Neural crest cell (in vitro differentiated cells): Measurements from ENCODE around the gene C1orf105. TPM values are rescaled to one million over a fixed set of nuclear protein-coding genes. Genes with fewer than 3 reads are reported as not detected.

Source experiments
- DNase-seq: peaks from one replicate; pipeline ENCODE4 v3.0.0; 2021; ENCODE audit warnings: low read depth, mixed read lengths, low spot score
- H3K27ac Mint-ChIP-seq: one replicate; pipeline ENCODE4 v1.8.0; 2021; ENCODE audit warnings: mild to moderate bottlenecking, mixed read lengths; ENCODE audit not compliant: unreplicated experiment
- H3K27me3 Mint-ChIP-seq: 2 replicates; pipeline ENCODE4 v1.8.0; 2021; ENCODE audit warnings: low read depth, mild to moderate bottlenecking, mixed read lengths
- H3K36me3 Mint-ChIP-seq: 2 replicates; pipeline ENCODE4 v1.8.0; 2021; ENCODE audit warnings: low read depth, mild to moderate bottlenecking, mixed read lengths
- H3K4me1 Mint-ChIP-seq: 2 replicates; pipeline ENCODE4 v1.8.0; 2021; ENCODE audit warnings: mixed read lengths
- H3K4me3 Mint-ChIP-seq: one replicate; pipeline ENCODE4 v1.8.0; 2021; ENCODE audit warnings: mild to moderate bottlenecking, mixed read lengths
- H3K9me3 Mint-ChIP-seq: 2 replicates; pipeline ENCODE4 v1.8.0; 2021; ENCODE audit warnings: mixed read lengths
- total RNA-seq: library from RNA; stranded (reverse); gene quantifications from 2 replicates; pipeline ENCODE4 v1.2.1, GENCODE V29; 2021
- TF ChIP-seq, protein P1 (sequence below): fragments of 200-600 bp; sonication (generic); conservative IDR thresholded peaks from 2 replicates; pipeline ENCODE4 v1.5.0; 2021; ENCODE audit warnings: antibody characterized with exemption, mild to moderate bottlenecking

Gene C1orf105
- total RNA-seq, 1 donor from 2014 or later, result not detected

DNA sequence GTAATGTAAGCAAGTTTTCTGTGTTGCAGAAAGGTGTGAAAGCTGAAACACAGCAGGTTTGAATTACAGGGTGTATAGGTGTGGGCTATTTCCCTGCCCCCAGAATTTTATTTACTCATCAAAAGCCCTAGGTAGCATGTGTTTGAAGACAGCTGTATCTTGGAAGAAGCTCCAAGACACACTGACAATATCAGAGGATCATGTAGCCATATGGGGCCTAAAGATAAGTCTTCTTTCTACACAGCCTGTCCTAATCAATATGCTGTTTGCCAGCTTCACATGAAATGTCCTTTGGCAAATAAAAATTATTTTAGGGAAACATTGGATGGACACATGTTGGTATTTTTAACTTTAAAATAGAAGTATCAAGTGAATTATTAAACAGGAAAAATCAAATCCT lies 95.0 kb downstream of the C1orf105 start:
- no peak overlapping the region for H3K4me3 Mint-ChIP-seq
- no peaks in the 10 kb centered on the region for H3K36me3 Mint-ChIP-seq
- no peak for DNase-seq
- no peaks in the 10 kb centered on the region for H3K27me3 Mint-ChIP-seq
- TF ChIP-seq, protein P1, sequence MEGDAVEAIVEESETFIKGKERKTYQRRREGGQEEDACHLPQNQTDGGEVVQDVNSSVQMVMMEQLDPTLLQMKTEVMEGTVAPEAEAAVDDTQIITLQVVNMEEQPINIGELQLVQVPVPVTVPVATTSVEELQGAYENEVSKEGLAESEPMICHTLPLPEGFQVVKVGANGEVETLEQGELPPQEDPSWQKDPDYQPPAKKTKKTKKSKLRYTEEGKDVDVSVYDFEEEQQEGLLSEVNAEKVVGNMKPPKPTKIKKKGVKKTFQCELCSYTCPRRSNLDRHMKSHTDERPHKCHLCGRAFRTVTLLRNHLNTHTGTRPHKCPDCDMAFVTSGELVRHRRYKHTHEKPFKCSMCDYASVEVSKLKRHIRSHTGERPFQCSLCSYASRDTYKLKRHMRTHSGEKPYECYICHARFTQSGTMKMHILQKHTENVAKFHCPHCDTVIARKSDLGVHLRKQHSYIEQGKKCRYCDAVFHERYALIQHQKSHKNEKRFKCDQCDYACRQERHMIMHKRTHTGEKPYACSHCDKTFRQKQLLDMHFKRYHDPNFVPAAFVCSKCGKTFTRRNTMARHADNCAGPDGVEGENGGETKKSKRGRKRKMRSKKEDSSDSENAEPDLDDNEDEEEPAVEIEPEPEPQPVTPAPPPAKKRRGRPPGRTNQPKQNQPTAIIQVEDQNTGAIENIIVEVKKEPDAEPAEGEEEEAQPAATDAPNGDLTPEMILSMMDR, result no peak
- no peak overlapping the region for H3K27ac Mint-ChIP-seq
- H3K4me1 Mint-ChIP-seq, result no peaks in the 10 kb centered on the region
- H3K9me3 Mint-ChIP-seq, result no peaks in the 10 kb centered on the region

DNA sequence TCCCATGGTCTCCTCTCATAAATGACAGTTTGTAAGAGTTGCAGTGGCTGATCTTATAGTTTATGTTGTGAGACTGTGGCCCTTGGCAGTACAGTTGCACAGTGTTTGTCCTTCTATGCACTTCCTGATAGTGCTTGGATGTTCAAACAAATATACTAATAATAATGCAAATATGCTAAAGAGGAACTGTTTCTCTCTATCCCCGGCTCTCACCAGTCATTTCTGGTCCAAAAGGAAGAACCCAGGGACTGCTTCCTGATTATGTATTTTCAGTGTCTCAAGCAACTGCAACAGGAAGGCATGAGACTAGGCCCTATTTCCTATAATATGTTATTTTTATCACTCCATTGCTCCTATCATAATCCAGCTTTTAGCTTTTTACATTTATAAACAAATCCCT lies 95.4 kb downstream of the C1orf105 start:
- TF ChIP-seq, protein P1, result no peak
- Mint-ChIP-seq H3K4me1 (no peaks in the 10 kb centered on the region), H3K36me3 (no peaks in the 10 kb centered on the region), H3K4me3 (no peak overlapping the region), H3K27ac (no peak overlapping the region), H3K9me3 (no peaks in the 10 kb centered on the region), H3K27me3 (no peaks in the 10 kb centered on the region)
- no peak for DNase-seq

DNA sequence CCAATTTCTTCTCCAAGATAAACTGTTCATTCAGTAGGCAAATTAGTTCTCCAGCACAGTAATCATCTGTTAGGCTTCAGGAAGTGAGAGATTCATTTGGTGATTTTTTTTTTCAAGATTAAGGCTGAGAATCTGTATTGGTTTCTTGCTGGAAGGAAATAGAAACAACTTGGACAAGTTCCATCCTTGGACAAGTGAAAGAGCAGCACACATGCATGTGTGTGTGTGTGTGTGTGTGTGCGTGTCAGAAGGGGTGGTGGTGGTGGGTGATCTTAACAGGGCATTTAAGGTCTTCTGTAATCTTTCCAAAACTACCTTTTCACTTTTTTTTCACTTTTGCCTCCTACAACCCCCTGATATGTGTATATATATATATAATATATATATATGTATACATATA lies 96.6 kb downstream of the C1orf105 start:
- Mint-ChIP-seq H3K36me3 (no peaks in the 10 kb centered on the region), H3K27ac (no peak overlapping the region), H3K4me3 (no peak overlapping the region), H3K27me3 (no peaks in the 10 kb centered on the region), H3K4me1 (no peaks in the 10 kb centered on the region), H3K9me3 (no peaks in the 10 kb centered on the region)
- DNase-seq, result no peak
- TF ChIP-seq, protein P1, result no peak

DNA sequence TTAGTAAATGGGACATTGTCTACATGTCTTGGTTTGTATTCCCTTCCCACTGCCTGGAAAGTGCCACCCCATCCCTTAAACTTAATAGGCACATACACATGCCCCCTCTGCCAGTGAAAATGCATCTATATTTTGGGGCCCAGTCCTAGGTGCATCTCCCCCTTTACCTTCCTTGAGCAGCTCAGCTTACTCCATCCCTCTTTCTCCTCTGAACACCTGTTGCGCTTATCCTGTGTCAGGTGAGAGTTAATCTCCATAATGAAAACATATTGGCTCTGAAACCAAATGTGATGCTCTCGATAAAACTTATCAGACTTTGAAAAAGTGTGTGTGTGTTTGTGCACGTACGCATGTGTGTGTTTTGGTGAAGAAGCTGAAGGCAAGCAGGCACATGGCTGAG lies 97.1 kb downstream of the C1orf105 start:
- H3K36me3 Mint-ChIP-seq, result no peaks in the 10 kb centered on the region
- no peak for DNase-seq

More for the DNA sequence above, 97.1 kb downstream of the C1orf105 start:
- H3K27me3 Mint-ChIP-seq, result no peaks in the 10 kb centered on the region
- TF ChIP-seq, protein P1, result no peak
- no peaks in the 10 kb centered on the region for H3K4me1 Mint-ChIP-seq
- no peak overlapping the region for H3K27ac Mint-ChIP-seq
- H3K9me3 Mint-ChIP-seq, result no peaks in the 10 kb centered on the region
- no peak overlapping the region for H3K4me3 Mint-ChIP-seq

Other genes with a start within 250 kb of the C1orf105 start
- 25.0 and 27.8 TPM in 2 replicates for gene PIGC, start 23.4 kb downstream of the C1orf105 start, total RNA-seq
- gene SUCO, start 112.5 kb downstream of the C1orf105 start, total RNA-seq, result 48.6 and 49.8 TPM in 2 replicates
- gene FASLG, start 238.4 kb downstream of the C1orf105 start, total RNA-seq, result not detected in 2 replicates